ENCODE measurements around the gene PBX4. TPM values are rescaled to one million over a fixed set of nuclear protein-coding genes. Genes with fewer than 3 reads are reported as not detected.

The PBX4 gene
- total and polyA plus RNA-seq, 10 of the 15 experiments (the other 5 are each of a cell fraction or from before 2014, with no cell fraction given) = 0.18 to 17.3 (median 4.2) TPM

- TF ChIP-seq ZNF217 (IDR thresholded peaks at IDR 0.05) (no peak), CREB1 (IDR thresholded peaks at IDR 0.05; ENCODE audit: low read depth) (no peak)
These were observed 34.1 kb downstream of the PBX4 start (continued) for GRCh38 chr19:19584356-19584755.

- FAIRE-seq (no peak), DNase-seq (ENCODE audit: low read depth, low spot score) (no peak), ATAC-seq (no peak)
- H3K4me3 ChIP-seq = no peak overlapping the region
- H3K27ac ChIP-seq (ENCODE audit: control insufficient read depth, insufficient read depth) = no peak overlapping the region
- no peaks in the 10 kb centered on the region for H3K27me3 ChIP-seq (replicated peaks in 1 of 2; ENCODE audit: control insufficient read depth in 2 of 2, insufficient read depth in 2 of 2, low read length in 1 of 2)
- H3K79me2 ChIP-seq (ENCODE audit: control insufficient read depth, insufficient read depth, low read length) = no peaks in the 10 kb centered on the region
- no peaks in the 10 kb centered on the region for H3K4me1 ChIP-seq (ENCODE audit: control insufficient read depth, insufficient read depth, low read length)
- in situ Hi-C loops (cut with MboI) (no loop called here), intact Hi-C loops (cut with micrococcal nuclease; ENCODE audit: unreplicated experiment) (no loop called here)
- no peak overlapping the region for H2AFZ ChIP-seq (ENCODE audit: control insufficient read depth, low read depth, low read length)
- SMC1A ChIA-PET (ENCODE audit: uncharacterized antibody, unreplicated experiment) = interaction anchor here (1.4 kb wide), 1 partner anchor 31 kb away, joined by 3 read pairs; no protein-coding TSS in a partner anchor
- WGBS (ENCODE audit: insufficient coverage, insufficient replicate concordance, low lambda C conversion rate, missing lambda C conversion rate) = 91% methylated on average over 6 of the region's 6 CpGs
- RAD21 ChIA-PET (ENCODE audit: unreplicated experiment) = no interaction called here
- CTCF ChIA-PET = interaction anchor here (1.5 to 1.7 kb wide), 2 partner anchors 8 to 29 kb away, joined by 3 to 5 read pairs; no protein-coding TSS in a partner anchor
- no peaks in the 10 kb centered on the region for H4K20me1 ChIP-seq (ENCODE audit: control insufficient read depth, insufficient read depth)
- POLR2A ChIA-PET = no interaction called here
- H3K36me3 ChIP-seq (ENCODE audit: control insufficient read depth in 2 of 2, insufficient read depth in 2 of 2, low read length in 1 of 2) = no peaks in the 10 kb centered on the region; a peak in 1 of 4 replicates
- H3K9ac ChIP-seq (ENCODE audit: control insufficient read depth, insufficient read depth, low read length) = no peak overlapping the region
- H3K4me2 ChIP-seq (ENCODE audit: control insufficient read depth, insufficient read depth) = no peak overlapping the region
- H3K9me3 ChIP-seq (replicated peaks; ENCODE audit: control insufficient read depth, insufficient read depth, low read length) = no peaks in the 10 kb centered on the region
- BruUV-seq (replicated peaks) = no TSS peak
- TF ChIP-seq BCLAF1 (IDR thresholded peaks at IDR 0.05) = no peak
- TF ChIP-seq ZBED1 (IDR thresholded peaks at IDR 0.05; ENCODE audit: borderline replicate concordance) = no peak
- no peak for TF ChIP-seq MYB (IDR thresholded peaks at IDR 0.05; ENCODE audit: borderline replicate concordance, low read depth, low read length)
- no peak for TF ChIP-seq ELK1 (IDR thresholded peaks at IDR 0.05; ENCODE audit: low read depth, low read length)
- no peak for TF ChIP-seq IRF3 (IDR thresholded peaks at IDR 0.05)
- TF ChIP-seq MTA3 (IDR thresholded peaks at IDR 0.05; ENCODE audit: borderline replicate concordance, low read length) = no peak
- TF ChIP-seq HSF1 (IDR thresholded peaks at IDR 0.05; ENCODE audit: low read depth, low read length) = no peak
- no peak for TF ChIP-seq FOS (IDR thresholded peaks at IDR 0.05; ENCODE audit: borderline replicate concordance, extremely low read depth, insufficient read length)
- no peak for TF ChIP-seq ZNF24 (IDR thresholded peaks at IDR 0.05)
- TF ChIP-seq IRF4 (IDR thresholded peaks at IDR 0.05; ENCODE audit: low read depth, low read length) = no peak
- no peak for TF ChIP-seq STAT1 (conservative IDR thresholded peaks at IDR 0.05)
- TF ChIP-seq NR2F1 (conservative IDR thresholded peaks at IDR 0.05) = no peak
- TF ChIP-seq CTCF (IDR thresholded peaks at IDR 0.05 in 2 of 3, conservative IDR thresholded peaks at IDR 0.05 in 1 of 3; ENCODE audit: control insufficient read depth in 2 of 3, extremely low read depth in 1 of 3, insufficient read depth in 1 of 3, low read depth in 3 of 3, low read length in 3 of 3) = no peak
- no peak for TF ChIP-seq SMC3 (IDR thresholded peaks at IDR 0.05; ENCODE audit: borderline replicate concordance, low read length)
These were observed 36.0 kb downstream of the PBX4 start for GRCh38 chr19:19582471-19582870.
